ENCODE data around the gene KLHL29.

KLHL29 gene

GRCh38 chr2:23636426-23636825 lies 251.4 kb downstream of the KLHL29 start:
- Histone ChIP-seq H3K4me3 (ENCODE audit: low read depth, low read length) (no peak overlapping the region), H3K36me3 (no peaks in the 10 kb centered on the region), H3K9me3 (no peaks in the 10 kb centered on the region), H3K27me3 (no peaks in the 10 kb centered on the region), H3K4me1 (peaks cover 20% of the 10 kb centered on the region)
- peak; percentile 69 for DNase-seq
- peak; percentile 55 for TF ChIP-seq CTCF (IDR thresholded peaks at IDR 0.05; ENCODE audit: low read depth, low read length)

GRCh38 chr2:23637011-23637778 lies 252.2 kb downstream of the KLHL29 start:
- no peaks in the 10 kb centered on the region for H3K9me3 ChIP-seq
- no peak for TF ChIP-seq CTCF (IDR thresholded peaks at IDR 0.05; ENCODE audit: low read depth, low read length)
- peak; percentile 90 for DNase-seq
- peaks cover 20% of the 10 kb centered on the region for H3K4me1 ChIP-seq
- H3K27me3 ChIP-seq = no peaks in the 10 kb centered on the region
- peak overlapping the region; percentile 9 for H3K4me3 ChIP-seq (ENCODE audit: low read depth, low read length)
- H3K36me3 ChIP-seq = no peaks in the 10 kb centered on the region

- Histone ChIP-seq H3K9me3 (no peaks in the 10 kb centered on the region), H3K4me3 (ENCODE audit: low read depth, low read length) (no peak overlapping the region), H3K27me3 (no peaks in the 10 kb centered on the region), H3K36me3 (no peaks in the 10 kb centered on the region), H3K4me1 (peaks cover 20% of the 10 kb centered on the region)
- no peak for TF ChIP-seq CTCF (IDR thresholded peaks at IDR 0.05; ENCODE audit: low read depth, low read length)
- no peak for DNase-seq
Observed at GRCh38 chr2:23639406-23639982, 254.5 kb downstream of the KLHL29 start.

- TF ChIP-seq CTCF (IDR thresholded peaks at IDR 0.05; ENCODE audit: low read depth, low read length) = no peak
Observed at GRCh38 chr2:23640711-23641110, 255.7 kb downstream of the KLHL29 start.

GRCh38 chr2:23642516-23642915 lies 257.5 kb downstream of the KLHL29 start:
- TF ChIP-seq CTCF (IDR thresholded peaks at IDR 0.05; ENCODE audit: low read depth, low read length) = no peak
- no peak for DNase-seq
- Histone ChIP-seq H3K4me3 (ENCODE audit: low read depth, low read length) (no peak overlapping the region), H3K36me3 (no peaks in the 10 kb centered on the region), H3K4me1 (0 out of 2 replicates have a peak, but pooled peaks cover 4% of the 10 kb centered on the region), H3K27me3 (no peaks in the 10 kb centered on the region), H3K9me3 (no peaks in the 10 kb centered on the region)

More at GRCh38 chr2:23640711-23641110, 255.7 kb downstream of the KLHL29 start:
- Histone ChIP-seq H3K9me3 (no peaks in the 10 kb centered on the region), H3K27me3 (no peaks in the 10 kb centered on the region), H3K36me3 (no peaks in the 10 kb centered on the region), H3K4me1 (peaks cover 15% of the 10 kb centered on the region), H3K4me3 (ENCODE audit: low read depth, low read length) (no peak overlapping the region)
- DNase-seq = no peak

- no peak for DNase-seq
- no peak for TF ChIP-seq CTCF (IDR thresholded peaks at IDR 0.05; ENCODE audit: low read depth, low read length)
- Histone ChIP-seq H3K9me3 (no peaks in the 10 kb centered on the region), H3K4me3 (ENCODE audit: low read depth, low read length) (no peak overlapping the region), H3K36me3 (no peaks in the 10 kb centered on the region), H3K4me1 (peaks cover 10% of the 10 kb centered on the region), H3K27me3 (no peaks in the 10 kb centered on the region)
Observed at GRCh38 chr2:23645230-23645808, 260.3 kb downstream of the KLHL29 start.
